ENCODE measurements around the gene SH2D1B.
"Not testable (repeated sequence)": the region's sequence is repeated elsewhere in the genome, so short reads cannot be mapped to it uniquely, and the experiment has no call there.

- TF ChIP-seq CTCF (IDR thresholded peaks at IDR 0.05); EZH2 (IDR thresholded peaks at IDR 0.05; ENCODE audit: borderline replicate concordance, insufficient read depth, low read depth, low read length, poor library complexity, severe bottlenecking): not testable (repeated sequence)
These were observed 60.1 kb downstream of the SH2D1B start for GRCh38 chr1:162351874-162352273.

All from B cell (primary cell).